Measurements from ENCODE around the gene EML2.
"Not testable (repeated sequence)": the region's sequence is repeated elsewhere in the genome, so short reads cannot be mapped to it uniquely, and the experiment has no call there.

Gene EML2

GRCh38 chr19:45629704-45630103 is 9.5 kb downstream of the EML2 start:
- CTCF ChIA-PET, result interaction anchor here (1.8 to 8.4 kb wide), 2 partner anchors 13 to 23 kb away, joined by 6 to 67 read pairs; no protein-coding TSS in a partner anchor
- no peak for DNase-seq (ENCODE audit: low read depth, low spot score)

GRCh38 chr19:45628219-45628618 is 11.0 kb downstream of the EML2 start:
- CTCF ChIA-PET, result interaction anchor here (8.4 kb wide), 1 partner anchor 15 kb away, joined by 67 read pairs; no protein-coding TSS in a partner anchor
- POLR2A ChIA-PET; H3K4me3 ChIP-seq (ENCODE audit: low read depth, low read length); DNase-seq (ENCODE audit: low read depth, low spot score): not testable (repeated sequence)

More at GRCh38 chr19:45629704-45630103, 9.5 kb downstream of the EML2 start:
- no peak overlapping the region for H3K4me3 ChIP-seq (ENCODE audit: low read depth, low read length)
- POLR2A ChIA-PET, result no interaction called here
- TF ChIP-seq, protein P1, sequence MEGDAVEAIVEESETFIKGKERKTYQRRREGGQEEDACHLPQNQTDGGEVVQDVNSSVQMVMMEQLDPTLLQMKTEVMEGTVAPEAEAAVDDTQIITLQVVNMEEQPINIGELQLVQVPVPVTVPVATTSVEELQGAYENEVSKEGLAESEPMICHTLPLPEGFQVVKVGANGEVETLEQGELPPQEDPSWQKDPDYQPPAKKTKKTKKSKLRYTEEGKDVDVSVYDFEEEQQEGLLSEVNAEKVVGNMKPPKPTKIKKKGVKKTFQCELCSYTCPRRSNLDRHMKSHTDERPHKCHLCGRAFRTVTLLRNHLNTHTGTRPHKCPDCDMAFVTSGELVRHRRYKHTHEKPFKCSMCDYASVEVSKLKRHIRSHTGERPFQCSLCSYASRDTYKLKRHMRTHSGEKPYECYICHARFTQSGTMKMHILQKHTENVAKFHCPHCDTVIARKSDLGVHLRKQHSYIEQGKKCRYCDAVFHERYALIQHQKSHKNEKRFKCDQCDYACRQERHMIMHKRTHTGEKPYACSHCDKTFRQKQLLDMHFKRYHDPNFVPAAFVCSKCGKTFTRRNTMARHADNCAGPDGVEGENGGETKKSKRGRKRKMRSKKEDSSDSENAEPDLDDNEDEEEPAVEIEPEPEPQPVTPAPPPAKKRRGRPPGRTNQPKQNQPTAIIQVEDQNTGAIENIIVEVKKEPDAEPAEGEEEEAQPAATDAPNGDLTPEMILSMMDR (IDR thresholded peaks at IDR 0.05; ENCODE audit: insufficient read depth, low read length, missing control alignments), result no peak

- H3K4me3 ChIP-seq (ENCODE audit: low read depth, low read length), result no peak overlapping the region
- TF ChIP-seq, protein P1 (IDR thresholded peaks at IDR 0.05; ENCODE audit: insufficient read depth, low read length, missing control alignments), result no peak
- ChIA-PET POLR2A (no interaction called here), CTCF (no interaction called here)
- no peak for DNase-seq (ENCODE audit: low read depth, low spot score)
Measured at GRCh38 chr19:45623984-45624383, 15.2 kb downstream of the EML2 start.

- no peak overlapping the region for H3K4me3 ChIP-seq (ENCODE audit: low read depth, low read length)
- TF ChIP-seq, protein P1 (IDR thresholded peaks at IDR 0.05; ENCODE audit: insufficient read depth, low read length, missing control alignments), result no peak
- CTCF ChIA-PET, result interaction anchor here (1.1 kb wide), 1 partner anchor 9 kb away, joined by 3 read pairs; no protein-coding TSS in a partner anchor
- POLR2A ChIA-PET, result no interaction called here
- no peak for DNase-seq (ENCODE audit: low read depth, low spot score)
Measured at GRCh38 chr19:45621976-45622503, 17.2 kb downstream of the EML2 start.

DNA sequence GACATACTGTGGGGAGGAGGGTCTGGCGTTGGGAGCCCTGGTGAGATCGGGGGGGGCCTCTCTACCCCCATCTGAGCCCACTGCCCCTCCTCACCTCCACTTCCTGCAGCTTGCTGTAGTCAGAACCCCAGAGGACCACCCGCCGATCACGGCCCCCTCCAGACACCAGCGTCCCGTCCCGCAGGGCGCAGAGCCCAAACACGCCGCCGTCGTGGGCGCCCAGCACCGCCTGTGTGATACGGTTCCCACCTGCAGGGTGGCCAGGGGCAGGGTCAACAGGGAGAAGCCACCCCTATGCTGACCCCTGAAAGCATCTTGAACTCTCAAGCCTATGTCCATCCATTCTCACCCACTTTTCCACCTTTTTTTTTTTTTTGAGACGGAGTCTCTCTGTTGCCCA is 17.8 kb downstream of the EML2 start:
- ChIA-PET CTCF (interaction anchor here (1.0 to 10.0 kb wide), 3 partner anchors 10 to 61 kb away, joined by 3 to 69 read pairs (median 5); partner anchors contain the start of gene EML2), POLR2A (no interaction called here)
- no peak for DNase-seq (ENCODE audit: low read depth, low spot score)

DNA sequence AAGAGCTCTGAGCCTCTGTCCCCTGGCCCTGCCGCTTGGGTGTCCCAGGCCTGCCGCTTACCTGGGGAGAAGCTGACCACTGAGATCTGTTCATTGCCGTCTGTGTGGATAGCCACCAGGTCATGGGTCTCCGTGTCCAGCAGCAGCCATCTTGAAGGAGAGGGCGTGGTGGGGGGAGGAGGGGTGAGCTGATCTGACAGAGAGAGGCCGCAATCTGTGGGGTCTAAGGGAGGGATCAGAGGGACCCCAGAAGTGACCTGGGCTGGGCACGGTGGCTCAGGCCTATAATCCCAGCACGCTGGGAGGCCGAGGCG is 22.5 kb downstream of the EML2 start:
- TF ChIP-seq, protein P1 (IDR thresholded peaks at IDR 0.05; ENCODE audit: insufficient read depth, low read length, missing control alignments), result no peak
- POLR2A ChIA-PET, result no interaction called here
- H3K4me3 ChIP-seq (ENCODE audit: low read depth, low read length), result no peak overlapping the region
- CTCF ChIA-PET, result interaction anchor here (1.3 to 10.0 kb wide), 4 partner anchors 9 to 177 kb away, joined by 5 to 69 read pairs (median 6); partner anchors contain the start of gene EML2
- no peak for DNase-seq (ENCODE audit: low read depth, low spot score)

More for the DNA sequence above, 17.8 kb downstream of the EML2 start:
- TF ChIP-seq, protein P1 (IDR thresholded peaks at IDR 0.05; ENCODE audit: insufficient read depth, low read length, missing control alignments), result no peak
- no peak overlapping the region for H3K4me3 ChIP-seq (ENCODE audit: low read depth, low read length)

Data from AG04449 (cell line).